Thymus (tissue), 14 donors: ENCODE measurements around the gene SENP6. TPM values are rescaled to one million over a fixed set of nuclear protein-coding genes. Genes with fewer than 3 reads are reported as not detected.
A peak's percentile ranks its signal among the peaks of the same experiment; 100 is the strongest.

Experiments
- DNase-seq, 9 donors: peaks; one replicate each; pipeline ENCODE4 v3.0.0-alpha.2; 2013; ENCODE audit warnings: low spot score in 9 of 9, low read depth in 6 of 9, missing footprints in 1 of 9
- H3K27ac ChIP-seq, 2 donors: one replicate each; pipeline ENCODE4 v1.5.1; 2013; ENCODE audit warnings: control low read depth in 1 of 2, low read depth in 1 of 2, low read length in 1 of 2, mild to moderate bottlenecking in 1 of 2, moderate library complexity in 1 of 2
- H3K27me3 ChIP-seq, 2 donors: one replicate each; pipeline ENCODE4 v1.5.1; 2013; ENCODE audit warnings: low read length in 1 of 2; ENCODE audit not compliant: control insufficient read depth in 2 of 2, insufficient read depth in 1 of 2
- H3K36me3 ChIP-seq, 2 donors: one replicate each; pipeline ENCODE4 v1.5.1; 2013; ENCODE audit warnings: low read length in 1 of 2, mild to moderate bottlenecking in 1 of 2, moderate library complexity in 1 of 2; ENCODE audit not compliant: control insufficient read depth in 2 of 2, insufficient read depth in 2 of 2
- H3K4me1 ChIP-seq, 2 donors: one replicate each; pipeline ENCODE4 v1.5.1; 2013; ENCODE audit warnings: low read length in 2 of 2; ENCODE audit not compliant: control insufficient read depth in 2 of 2, insufficient read depth in 2 of 2
- H3K4me3 ChIP-seq, 2 donors: one replicate each; pipeline ENCODE4 v1.5.1; 2013; ENCODE audit warnings: low read length in 2 of 2, control low read depth in 1 of 2, mild to moderate bottlenecking in 1 of 2
- H3K9me3 ChIP-seq, 2 donors: one replicate each; pipeline ENCODE4 v1.5.1; 2013; ENCODE audit warnings: low read length in 1 of 2, mild to moderate bottlenecking in 1 of 2; ENCODE audit not compliant: control insufficient read depth in 2 of 2, insufficient read depth in 1 of 2
- WGBS: extraction: QIAGEN DNeasy Blood & Tissue Kit; methylation state at CpG from one replicate; pipeline ENCODE4 v1.1.7; 2013; 5-methylcytosine and 5-hydroxymethylcytosine counted together
- long read RNA-seq, 10 donors: transcript quantifications; one replicate each; lab custom pipeline, GENCODE V29; 2026
- polyA plus RNA-seq: library from polyadenylated mRNA; stranded (reverse); fragments of 200-250 nt; gene quantifications from one replicate; pipeline ENCODE4 v1.2.3, GENCODE V29; 2013
- total RNA-seq: library from RNA; stranded (reverse); fragments of 120-200 nt; gene quantifications from one replicate; pipeline ENCODE4 v1.2.4, GENCODE V29; 2013
- donor health status: healthy.

SENP6 gene, protein sequence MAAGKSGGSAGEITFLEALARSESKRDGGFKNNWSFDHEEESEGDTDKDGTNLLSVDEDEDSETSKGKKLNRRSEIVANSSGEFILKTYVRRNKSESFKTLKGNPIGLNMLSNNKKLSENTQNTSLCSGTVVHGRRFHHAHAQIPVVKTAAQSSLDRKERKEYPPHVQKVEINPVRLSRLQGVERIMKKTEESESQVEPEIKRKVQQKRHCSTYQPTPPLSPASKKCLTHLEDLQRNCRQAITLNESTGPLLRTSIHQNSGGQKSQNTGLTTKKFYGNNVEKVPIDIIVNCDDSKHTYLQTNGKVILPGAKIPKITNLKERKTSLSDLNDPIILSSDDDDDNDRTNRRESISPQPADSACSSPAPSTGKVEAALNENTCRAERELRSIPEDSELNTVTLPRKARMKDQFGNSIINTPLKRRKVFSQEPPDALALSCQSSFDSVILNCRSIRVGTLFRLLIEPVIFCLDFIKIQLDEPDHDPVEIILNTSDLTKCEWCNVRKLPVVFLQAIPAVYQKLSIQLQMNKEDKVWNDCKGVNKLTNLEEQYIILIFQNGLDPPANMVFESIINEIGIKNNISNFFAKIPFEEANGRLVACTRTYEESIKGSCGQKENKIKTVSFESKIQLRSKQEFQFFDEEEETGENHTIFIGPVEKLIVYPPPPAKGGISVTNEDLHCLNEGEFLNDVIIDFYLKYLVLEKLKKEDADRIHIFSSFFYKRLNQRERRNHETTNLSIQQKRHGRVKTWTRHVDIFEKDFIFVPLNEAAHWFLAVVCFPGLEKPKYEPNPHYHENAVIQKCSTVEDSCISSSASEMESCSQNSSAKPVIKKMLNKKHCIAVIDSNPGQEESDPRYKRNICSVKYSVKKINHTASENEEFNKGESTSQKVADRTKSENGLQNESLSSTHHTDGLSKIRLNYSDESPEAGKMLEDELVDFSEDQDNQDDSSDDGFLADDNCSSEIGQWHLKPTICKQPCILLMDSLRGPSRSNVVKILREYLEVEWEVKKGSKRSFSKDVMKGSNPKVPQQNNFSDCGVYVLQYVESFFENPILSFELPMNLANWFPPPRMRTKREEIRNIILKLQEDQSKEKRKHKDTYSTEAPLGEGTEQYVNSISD
- total RNA-seq, result 64.0 TPM
- 91.4 TPM for polyA plus RNA-seq
- long read RNA-seq, donor 1, full-length matches to known transcripts, result 2 of 2 reads
- long read RNA-seq, donor 1, partial matches to known transcripts, result 0 of 2 reads
- long read RNA-seq, donor 1, other reads (novel, unspliced or antisense), result 0 of 2 reads
- long read RNA-seq, donor 2, result 0 reads
- long read RNA-seq, donor 3, partial matches to known transcripts, result 0 of 1 reads
- long read RNA-seq, donor 3, other reads (novel, unspliced or antisense), result 0 of 1 reads
- long read RNA-seq, donor 4, partial matches to known transcripts, result 5 of 5 reads
- long read RNA-seq, donor 4, other reads (novel, unspliced or antisense), result 0 of 5 reads
- long read RNA-seq, donor 5, full-length matches to known transcripts, result 3 of 9 reads
- long read RNA-seq, donor 5, partial matches to known transcripts, result 6 of 9 reads
- long read RNA-seq, donor 5, other reads (novel, unspliced or antisense), result 0 of 9 reads
- long read RNA-seq, donor 6, partial matches to known transcripts, result 11 of 12 reads
- long read RNA-seq, donor 6, other reads (novel, unspliced or antisense), result 0 of 12 reads
- long read RNA-seq, donor 7, full-length matches to known transcripts, result 4 of 9 reads
- long read RNA-seq, donor 7, partial matches to known transcripts, result 5 of 9 reads
- long read RNA-seq, donor 7, other reads (novel, unspliced or antisense), result 0 of 9 reads
- long read RNA-seq, donor 8, full-length matches to known transcripts, result 2 of 2 reads
- long read RNA-seq, donor 8, partial matches to known transcripts, result 0 of 2 reads
- long read RNA-seq, donor 8, other reads (novel, unspliced or antisense), result 0 of 2 reads
- long read RNA-seq, donor 9, result 0 reads
- long read RNA-seq, donor 10, result 0 reads

DNA sequence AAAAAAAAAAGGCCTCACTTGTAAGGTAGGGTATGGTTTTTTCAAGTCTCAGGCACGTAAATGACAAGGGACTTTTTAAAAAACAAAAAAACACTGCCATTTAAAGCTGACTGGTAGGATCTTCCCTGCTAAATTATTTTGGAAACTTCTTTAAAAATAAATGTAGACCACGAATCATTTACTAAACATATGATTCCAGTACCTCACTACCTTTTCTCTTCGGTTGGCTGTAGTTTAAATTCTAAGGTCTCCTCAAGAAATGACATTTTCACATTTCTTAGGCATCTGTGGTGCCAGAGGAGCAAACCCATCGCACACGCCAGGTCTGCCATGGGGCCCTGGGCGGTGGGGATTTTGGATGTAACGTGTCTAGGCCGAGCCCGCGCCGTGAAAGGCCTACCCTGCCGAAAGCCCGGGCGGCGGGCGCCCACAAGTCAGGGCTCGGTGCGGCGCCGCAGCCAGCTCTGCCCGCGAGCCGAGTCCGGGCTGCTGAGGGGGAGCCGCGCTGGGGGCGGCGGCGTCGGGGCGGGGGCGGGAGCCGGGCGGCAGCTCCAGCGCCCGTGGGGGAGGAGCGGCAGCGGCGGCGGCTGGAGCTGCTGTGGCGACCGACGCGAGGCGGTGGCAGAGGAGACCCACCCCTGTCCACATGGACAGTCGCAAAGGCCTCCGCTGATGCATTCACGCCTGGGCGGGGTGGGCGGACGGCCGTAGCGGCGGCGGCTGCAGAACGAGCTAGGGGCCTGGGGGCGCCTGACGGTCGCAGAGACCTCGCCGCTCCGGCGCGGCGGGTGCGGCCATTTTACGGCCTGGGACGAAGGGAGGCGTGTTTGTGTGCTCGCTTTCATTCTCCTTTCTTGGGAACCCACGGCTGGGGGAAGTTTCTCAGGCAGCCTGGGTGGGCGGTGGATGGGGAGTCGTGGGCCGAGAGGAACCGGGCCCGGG lies at the start of gene SENP6:
Gene SENP6, plus strand, starts transcription at position 577 of the 942 bp plus-strand sequence. CDS start 645 bp downstream, outside the sequence.
- H3K27ac ChIP-seq, result peak within 1 kb of the TSS; percentile 97 to 99
- H3K4me3 ChIP-seq, result peak within 1 kb of the TSS; percentile 87 to 97
- no peaks in the 10 kb centered on the region for H3K36me3 ChIP-seq
- no peaks in the 10 kb centered on the region for H3K27me3 ChIP-seq
- H3K9me3 ChIP-seq, result no peaks in the 10 kb centered on the region
- under 1% methylated on average over 76 of the region's 76 CpGs for WGBS
- peak in 8 of 9 donors; percentile 51 to 87 (median 70) for DNase-seq
- peaks cover 7 to 10% of the 10 kb centered on the region in 2 donors for H3K4me1 ChIP-seq

DNA sequence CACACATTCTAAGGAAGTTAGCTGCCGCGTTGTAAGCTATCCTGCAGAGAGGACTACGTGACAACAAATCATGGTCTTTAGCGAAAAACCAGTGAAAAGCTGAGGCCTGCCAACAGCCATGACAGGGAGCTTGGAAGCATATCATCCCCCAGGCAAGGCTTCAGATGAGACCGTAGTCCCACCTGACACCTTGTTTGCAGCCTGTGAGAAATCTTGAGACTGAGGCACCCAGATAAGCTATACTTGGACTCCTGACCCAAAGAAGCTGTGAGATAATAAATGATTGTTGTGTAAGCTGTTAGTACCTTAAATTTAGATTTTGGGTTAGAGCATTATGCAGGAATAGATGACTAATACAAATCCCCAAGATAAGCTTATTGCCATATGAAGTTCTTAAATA lies 45.4 kb upstream of the SENP6 start:
- Histone ChIP-seq H3K27me3 (no peaks in the 10 kb centered on the region), H3K4me1 (no peaks in the 10 kb centered on the region)

DNA sequence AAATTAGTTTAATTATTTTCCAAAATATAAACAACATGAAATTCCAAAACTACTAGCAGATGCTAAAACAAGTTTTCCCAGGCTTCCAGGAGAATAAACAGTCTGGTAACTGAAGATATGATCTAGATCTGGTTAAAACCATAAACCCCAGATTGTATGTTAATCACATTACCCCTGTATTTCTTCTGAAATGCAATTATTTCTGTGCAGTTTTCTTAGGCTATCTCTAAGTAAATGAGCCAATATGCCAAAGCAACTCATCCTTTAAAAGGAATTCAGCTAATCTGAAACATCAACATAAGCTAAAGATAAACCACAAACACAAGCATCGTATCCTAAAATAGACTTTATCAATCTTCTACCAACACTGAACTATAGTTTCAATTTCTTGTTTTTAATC lies 44.6 kb upstream of the SENP6 start:
- 94% methylated on average over 1 of the region's 1 CpG for WGBS
- H3K27me3 ChIP-seq, result no peaks in the 10 kb centered on the region
- no peak for DNase-seq
- H3K4me1 ChIP-seq, result no peaks in the 10 kb centered on the region
- no peaks in the 10 kb centered on the region for H3K36me3 ChIP-seq
- H3K4me3 ChIP-seq, result no peak overlapping the region
- no peak overlapping the region for H3K27ac ChIP-seq
- H3K9me3 ChIP-seq, result no peaks in the 10 kb centered on the region

More for the DNA sequence above, 45.4 kb upstream of the SENP6 start:
- H3K36me3 ChIP-seq, result no peaks in the 10 kb centered on the region
- H3K4me3 ChIP-seq, result no peak overlapping the region
- WGBS, result 84% methylated on average over 5 of the region's 5 CpGs
- DNase-seq, result no peak
- no peak overlapping the region for H3K27ac ChIP-seq
- no peaks in the 10 kb centered on the region for H3K9me3 ChIP-seq

DNA sequence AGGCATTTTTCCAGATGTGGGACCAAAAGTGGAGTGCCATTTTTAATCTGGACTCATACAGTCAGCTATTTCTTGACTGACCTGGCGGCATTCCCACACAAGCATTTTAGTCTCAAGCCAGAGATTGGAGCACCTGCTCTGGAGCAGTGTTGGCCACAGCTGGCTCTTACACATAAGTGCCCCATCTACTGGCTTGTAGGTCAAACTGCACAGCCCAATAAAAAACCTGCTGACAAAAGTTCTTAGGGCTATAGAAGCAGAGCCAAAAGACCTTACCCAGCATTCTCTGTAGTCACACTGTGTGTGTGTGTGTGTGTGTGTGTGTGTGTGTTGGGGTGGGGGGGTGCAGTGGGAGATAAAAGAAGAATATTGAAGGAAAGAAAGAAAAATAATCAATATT lies 38.6 kb upstream of the SENP6 start:
- DNase-seq, result peak in 1 of 9 donors; percentile 12
- Histone ChIP-seq H3K36me3 (no peaks in the 10 kb centered on the region), H3K4me3 (no peak overlapping the region), H3K9me3 (peaks cover 3 to 9% of the 10 kb centered on the region in 2 donors), H3K27me3 (no peaks in the 10 kb centered on the region), H3K27ac (no peak overlapping the region), H3K4me1 (no peaks in the 10 kb centered on the region)
- WGBS, result 100% methylated on average over 1 of the region's 1 CpG

DNA sequence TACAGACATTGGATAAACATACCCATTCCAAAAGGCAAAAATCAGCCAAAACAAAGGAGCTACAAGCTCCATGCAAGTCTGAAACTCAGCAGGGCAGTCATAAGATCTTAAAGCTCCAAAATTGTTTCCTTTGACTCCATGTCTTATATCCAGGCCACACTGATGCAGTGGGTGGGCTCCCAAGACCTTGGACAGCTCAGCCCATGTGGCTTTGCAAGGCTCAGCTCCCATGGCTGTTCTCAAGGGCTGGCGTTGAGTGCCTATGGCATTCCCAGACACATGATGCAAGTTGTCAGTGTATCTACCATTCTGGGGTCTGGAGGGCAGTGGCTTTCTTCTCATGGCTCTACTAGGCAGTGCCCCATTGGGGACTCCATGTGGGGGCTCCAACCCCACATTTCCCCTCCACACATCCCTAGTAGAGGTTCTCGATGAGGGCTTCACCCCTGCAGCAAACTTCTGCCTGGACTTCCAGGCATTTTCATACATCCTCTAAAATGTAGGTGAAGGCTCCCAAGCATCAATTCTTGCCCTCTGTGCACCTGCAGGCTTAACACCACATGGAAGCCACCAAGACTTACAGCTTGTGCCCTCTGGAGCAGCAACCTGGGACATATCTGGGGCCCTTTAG lies 35.4 kb upstream of the SENP6 start:
- H3K27ac ChIP-seq, result no peak overlapping the region
- DNase-seq, result no peak
- H3K4me3 ChIP-seq, result no peak overlapping the region
- H3K27me3 ChIP-seq, result no peaks in the 10 kb centered on the region
- WGBS, result 99% methylated on average over 2 of the region's 2 CpGs
- H3K9me3 ChIP-seq, result peaks cover 3 to 13% of the 10 kb centered on the region in 2 donors
- H3K4me1 ChIP-seq, result no peaks in the 10 kb centered on the region
- H3K36me3 ChIP-seq, result no peaks in the 10 kb centered on the region

DNA sequence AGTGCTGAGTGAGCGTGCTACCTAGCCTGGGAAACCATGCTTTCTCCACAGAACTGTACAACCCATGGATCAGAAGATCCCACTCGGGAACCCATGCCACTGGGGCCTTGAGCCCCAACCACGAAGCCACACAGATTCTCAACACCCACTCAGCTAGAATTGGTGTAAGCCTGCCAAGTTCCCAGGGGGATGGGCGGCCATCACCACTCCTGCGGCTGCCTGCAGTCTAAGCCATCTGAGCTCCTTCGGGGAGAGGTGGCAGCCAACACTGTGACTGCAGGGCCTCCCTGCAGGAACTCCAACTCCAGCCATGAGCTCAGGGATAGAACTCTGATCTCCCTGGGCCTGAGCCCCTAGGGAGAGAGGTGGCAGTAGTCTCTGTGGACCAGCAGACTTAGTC lies 33.6 kb upstream of the SENP6 start:
- H3K9me3 ChIP-seq, result peaks cover 3 to 13% of the 10 kb centered on the region in 2 donors
- H3K27me3 ChIP-seq, result no peaks in the 10 kb centered on the region
- no peaks in the 10 kb centered on the region for H3K4me1 ChIP-seq
- H3K4me3 ChIP-seq, result no peak overlapping the region
- 96% methylated on average over 6 of the region's 6 CpGs for WGBS
- no peaks in the 10 kb centered on the region for H3K36me3 ChIP-seq
- H3K27ac ChIP-seq, result no peak overlapping the region
- DNase-seq, result no peak

DNA sequence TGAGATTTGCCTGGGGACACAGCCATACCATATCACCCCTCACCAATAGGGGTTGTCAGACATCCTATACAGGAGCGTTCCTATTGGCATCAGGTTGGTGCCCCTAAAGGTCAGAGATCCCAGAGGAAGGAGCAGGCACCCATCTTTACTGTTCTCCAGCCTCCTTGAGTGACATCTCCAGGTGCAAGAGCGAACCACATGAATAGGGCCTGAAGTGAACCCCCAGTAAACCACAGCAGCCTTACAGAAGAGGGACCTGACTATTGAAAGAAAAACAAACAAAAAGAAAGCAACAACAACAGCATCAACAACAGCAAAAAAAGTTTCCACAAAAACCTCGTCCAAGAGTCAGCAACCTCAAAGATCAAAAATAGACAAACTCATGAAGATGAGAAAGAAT lies 32.7 kb upstream of the SENP6 start:
- no peaks in the 10 kb centered on the region for H3K27me3 ChIP-seq
- no peak for DNase-seq
- H3K27ac ChIP-seq, result no peak overlapping the region
- no peak overlapping the region for H3K4me3 ChIP-seq
- no peaks in the 10 kb centered on the region for H3K36me3 ChIP-seq
- H3K4me1 ChIP-seq, result no peaks in the 10 kb centered on the region
- 64% methylated on average over 3 of the region's 3 CpGs for whole genome bisulfite sequencing
- peaks cover 3 to 13% of the 10 kb centered on the region in 2 donors for H3K9me3 ChIP-seq
